A172 (cell line): ENCODE results near the gene MPV17L2. TPM values are rescaled to one million over a fixed set of nuclear protein-coding genes. Genes with fewer than 3 reads are reported as not detected.
"Not testable (repeated sequence)": the region's sequence is repeated elsewhere in the genome, so short reads cannot be mapped to it uniquely, and the experiment has no call there.

Source experiments
- DNase-seq: peaks from one replicate; pipeline ENCODE4 v3.0.0-alpha.2; 2015; ENCODE audit warnings: low spot score
- total RNA-seq: library from RNA; depleted of rRNA; stranded (reverse); fragments of >200 nt; shearing (Covaris generic); gene quantifications from 2 replicates; pipeline ENCODE4 v1.2.3, GENCODE V29; 2014

The MPV17L2 gene
- total RNA-seq, 1 experiment from 2014 or later, result 17.1 TPM

GRCh38 chr19:18191640-18192062, 1.4 kb upstream of the MPV17L2 start:
- no peak for DNase-seq

- DNase-seq, result no peak
These were observed 566 bp downstream of the MPV17L2 start for GRCh38 chr19:18193388-18194180.

GRCh38 chr19:18194181-18194530, 1.1 kb downstream of the MPV17L2 start:
- no peak for DNase-seq

- DNase-seq, result no peak
These were observed 1.7 kb downstream of the MPV17L2 start for GRCh38 chr19:18194554-18195238.

GRCh38 chr19:18196511-18196845, 3.5 kb downstream of the MPV17L2 start:
- DNase-seq, result no peak

- DNase-seq, result no peak
These were observed 4.3 kb downstream of the MPV17L2 start for GRCh38 chr19:18197306-18197705.

- no peak for DNase-seq
These were observed 4.9 kb downstream of the MPV17L2 start for GRCh38 chr19:18197941-18198340.

GRCh38 chr19:18198374-18198773, 5.4 kb downstream of the MPV17L2 start:
- no peak for DNase-seq

- DNase-seq, result no peak
These were observed 9.4 kb downstream of the MPV17L2 start for GRCh38 chr19:18202397-18202777.

GRCh38 chr19:18202778-18203407, 9.9 kb downstream of the MPV17L2 start:
- DNase-seq, result no peak

GRCh38 chr19:18203408-18203862, 10.4 kb downstream of the MPV17L2 start:
- no peak for DNase-seq

GRCh38 chr19:18203863-18204393, 10.9 kb downstream of the MPV17L2 start, which contains the start of gene RAB3A:
Gene RAB3A, minus strand, starts transcription at chr19:18204042. Its CDS starts 1,302 bp downstream, at chr19:18202740.
- peak; percentile 100 for DNase-seq

GRCh38 chr19:18204394-18205199, 11.6 kb downstream of the MPV17L2 start:
- DNase-seq, result no peak

- DNase-seq, result peak; percentile 55
These were observed 12.3 kb downstream of the MPV17L2 start for GRCh38 chr19:18205200-18205892.

GRCh38 chr19:18206018-18206417, 13.0 kb downstream of the MPV17L2 start:
- no peak for DNase-seq

- no peak for DNase-seq
These were observed 15.3 kb downstream of the MPV17L2 start for GRCh38 chr19:18208098-18208951.

GRCh38 chr19:18209912-18210311, 16.9 kb downstream of the MPV17L2 start:
- not testable (repeated sequence) for DNase-seq

- no peak for DNase-seq
These were observed 18.7 kb downstream of the MPV17L2 start for GRCh38 chr19:18211683-18212082.

- DNase-seq, result peak; percentile 53
These were observed 21.9 kb downstream of the MPV17L2 start for GRCh38 chr19:18214779-18215433.
